ENCODE measurements around the gene LRRC61. TPM values are rescaled to one million over a fixed set of nuclear protein-coding genes. Genes with fewer than 3 reads are reported as not detected.
A peak's percentile ranks its signal among the peaks of the same experiment; 100 is the strongest.
"Not testable (repeated sequence)": the region's sequence is repeated elsewhere in the genome, so short reads cannot be mapped to it uniquely, and the experiment has no call there.

Gene LRRC61
- total RNA-seq, 2 experiments from 2014 or later, result 12.8 to 14.9 TPM

GRCh38 chr7:150382123-150382843 is 59.1 kb downstream of the LRRC61 start:
- H3K36me3 Mint-ChIP-seq (ENCODE audit: low read depth), result no peaks in the 10 kb centered on the region
- POLR2A ChIA-PET, result no interaction called here
- H3K27ac Mint-ChIP-seq, result peak overlapping the region; percentile 31
- peaks cover 34% of the 10 kb centered on the region for H3K4me1 Mint-ChIP-seq
- H3K9me3 Mint-ChIP-seq, result no peaks in the 10 kb centered on the region
- no peak overlapping the region for H3K4me3 Mint-ChIP-seq
- CTCF ChIA-PET, result no interaction called here
- no peak for DNase-seq
- H3K27me3 Mint-ChIP-seq, result no peaks in the 10 kb centered on the region

GRCh38 chr7:150382844-150383225 is 59.7 kb downstream of the LRRC61 start:
- no peak overlapping the region for H3K4me3 Mint-ChIP-seq
- no peak for DNase-seq
- POLR2A ChIA-PET, result no interaction called here
- H3K27ac Mint-ChIP-seq, result no peak overlapping the region
- H3K36me3 Mint-ChIP-seq (ENCODE audit: low read depth), result no peaks in the 10 kb centered on the region
- H3K4me1 Mint-ChIP-seq, result peaks cover 28% of the 10 kb centered on the region
- no peaks in the 10 kb centered on the region for H3K9me3 Mint-ChIP-seq
- CTCF ChIA-PET, result interaction anchor here (1.5 kb wide), 1 partner anchor 19 kb away, joined by 3 read pairs; no protein-coding TSS in a partner anchor
- H3K27me3 Mint-ChIP-seq, result no peaks in the 10 kb centered on the region

- ChIA-PET POLR2A (no interaction called here), CTCF (interaction anchor here (0.6 to 1.7 kb wide), 4 partner anchors 18 to 30 kb away, joined by 3 to 5 read pairs (median 3); no protein-coding TSS in a partner anchor)
- H3K27ac Mint-ChIP-seq, result no peak overlapping the region
- H3K9me3 Mint-ChIP-seq, result no peaks in the 10 kb centered on the region
- H3K4me1 Mint-ChIP-seq, result peaks cover 21% of the 10 kb centered on the region
- no peak overlapping the region for H3K4me3 Mint-ChIP-seq
- DNase-seq, result no peak
- H3K27me3 Mint-ChIP-seq, result no peaks in the 10 kb centered on the region
- no peaks in the 10 kb centered on the region for H3K36me3 Mint-ChIP-seq (ENCODE audit: low read depth)
Measured at GRCh38 chr7:150383710-150384397, 60.7 kb downstream of the LRRC61 start.

GRCh38 chr7:150384406-150385301 is 61.5 kb downstream of the LRRC61 start:
- H3K9me3 Mint-ChIP-seq, result no peaks in the 10 kb centered on the region
- ChIA-PET CTCF (interaction anchor here (0.9 to 1.7 kb wide), 5 partner anchors 13 to 22 kb away, joined by 3 to 7 read pairs (median 3); no protein-coding TSS in a partner anchor), POLR2A (no interaction called here)

GRCh38 chr7:150385302-150385723 is 62.2 kb downstream of the LRRC61 start:
- no peak for DNase-seq
- Mint-ChIP-seq H3K36me3 (ENCODE audit: low read depth) (no peaks in the 10 kb centered on the region), H3K9me3 (no peaks in the 10 kb centered on the region), H3K4me1 (peaks cover 13% of the 10 kb centered on the region), H3K27ac (no peak overlapping the region), H3K27me3 (no peaks in the 10 kb centered on the region), H3K4me3 (no peak overlapping the region)
- POLR2A ChIA-PET, result no interaction called here
- CTCF ChIA-PET, result interaction anchor here (1.3 to 1.6 kb wide), 2 partner anchors 14 to 17 kb away, joined by 3 to 7 read pairs; no protein-coding TSS in a partner anchor

More at GRCh38 chr7:150384406-150385301, 61.5 kb downstream of the LRRC61 start:
- H3K27ac Mint-ChIP-seq, result no peak overlapping the region
- H3K4me3 Mint-ChIP-seq, result no peak overlapping the region
- no peaks in the 10 kb centered on the region for H3K27me3 Mint-ChIP-seq
- H3K36me3 Mint-ChIP-seq (ENCODE audit: low read depth), result no peaks in the 10 kb centered on the region
- no peak for DNase-seq
- peaks cover 20% of the 10 kb centered on the region for H3K4me1 Mint-ChIP-seq

- DNase-seq; POLR2A ChIA-PET; H3K27ac Mint-ChIP-seq; H3K4me1 Mint-ChIP-seq; H3K27me3 Mint-ChIP-seq; H3K4me3 Mint-ChIP-seq; H3K9me3 Mint-ChIP-seq; H3K36me3 Mint-ChIP-seq (ENCODE audit: low read depth): not testable (repeated sequence)
- CTCF ChIA-PET, result interaction anchor here (0.9 to 1.6 kb wide), 6 partner anchors 15 to 53 kb away, joined by 3 to 7 read pairs (median 3); no protein-coding TSS in a partner anchor
Measured at GRCh38 chr7:150385884-150386283, 62.7 kb downstream of the LRRC61 start.

Other genes with a start within 250 kb of the LRRC61 start
- 1 to 10 TPM; 5.0 to 6.1 TPM for gene ACTR3C, start 190 bp downstream of the LRRC61 start, total RNA-seq
- gene RARRES2, start 18.3 kb downstream of the LRRC61 start, total RNA-seq, result not detected
- gene REPIN1, start 45.5 kb downstream of the LRRC61 start, total RNA-seq, result 10 to 100 TPM; 45.1 to 54.6 TPM
- gene ZNF775, start 56.0 kb downstream of the LRRC61 start, total RNA-seq, result 1 to 10 TPM; 4.2 to 4.4 TPM
- gene GIMAP8, start 127.3 kb downstream of the LRRC61 start, total RNA-seq, result 10 to 100 TPM; 35.9 to 36.3 TPM
- gene GIMAP7, start 191.5 kb downstream of the LRRC61 start, total RNA-seq, result 100 to 1,000 TPM; 239 to 244 TPM
- 100 to 1,000 TPM; 311 to 335 TPM for gene GIMAP4, start 244.0 kb downstream of the LRRC61 start, total RNA-seq

Measured in activated CD4-positive, alpha-beta T cell treated with anti-CD3 and anti-CD28 coated beads, Interleukin-2, amount 10 ng/mL, durations not matched to agents 7 days and 5 days (primary cell).